H9 (cell line): ENCODE data around the gene TTC24. TPM values are rescaled to one million over a fixed set of nuclear protein-coding genes. Genes with fewer than 3 reads are reported as not detected.

Experiments used
- DNase-seq: peaks from one replicate; pipeline ENCODE4 v3.0.0-alpha.2; 2017
- H2AFZ ChIP-seq: one replicate; pipeline ENCODE4 v1.6.1; 2013; ENCODE audit warnings: mild to moderate bottlenecking, low read length, control low read depth, moderate library complexity
- H2AK5ac ChIP-seq: 2 replicates; pipeline ENCODE4 v1.6.1; 2013; ENCODE audit warnings: low read length, control low read depth, mixed read lengths; ENCODE audit not compliant: insufficient read length
- H2BK120ac ChIP-seq: one replicate; pipeline ENCODE4 v1.6.1; 2013; ENCODE audit warnings: low read depth, mild to moderate bottlenecking, low read length, control low read depth, inconsistent platforms; ENCODE audit not compliant: poor library complexity, severe bottlenecking
- H2BK12ac ChIP-seq: 2 replicates; pipeline ENCODE4 v1.6.1; 2013; ENCODE audit warnings: low read length, control low read depth, mixed read lengths, low read depth; ENCODE audit not compliant: insufficient read length
- H2BK15ac ChIP-seq: 2 replicates; pipeline ENCODE4 v1.6.1; 2013; ENCODE audit warnings: low read depth, low read length, control low read depth
- H2BK20ac ChIP-seq: one replicate; pipeline ENCODE4 v1.6.1; 2013; ENCODE audit warnings: low read depth, mild to moderate bottlenecking, low read length, control low read depth, inconsistent platforms; ENCODE audit not compliant: poor library complexity, severe bottlenecking
- H2BK5ac ChIP-seq: 2 replicates; pipeline ENCODE4 v1.6.1; 2013; ENCODE audit warnings: low read length, control low read depth, mixed read lengths; ENCODE audit not compliant: insufficient read length
- H3K14ac ChIP-seq: 2 replicates; pipeline ENCODE4 v1.6.1; 2013; ENCODE audit warnings: low read length, control low read depth; ENCODE audit not compliant: insufficient read depth
- H3K18ac ChIP-seq: 2 replicates; pipeline ENCODE4 v1.6.1; 2013; ENCODE audit warnings: low read depth, mild to moderate bottlenecking, mixed read lengths, low read length, control low read depth; ENCODE audit not compliant: insufficient read length
- H3K23ac ChIP-seq: 2 replicates; pipeline ENCODE4 v1.6.1; 2013; ENCODE audit warnings: low read length, control low read depth, mixed read lengths, low read depth; ENCODE audit not compliant: insufficient read length
- H3K23me2 ChIP-seq: 2 replicates; pipeline ENCODE4 v1.6.1; 2013; ENCODE audit warnings: low read depth, mild to moderate bottlenecking, mixed read lengths, low read length, control low read depth; ENCODE audit not compliant: insufficient read length, poor library complexity, severe bottlenecking
- H3K27ac ChIP-seq: 2 replicates; pipeline ENCODE4 v1.5.1; 2013; ENCODE audit warnings: low read length, control low read depth, mixed read lengths, low read depth; ENCODE audit not compliant: insufficient read length
- H3K27me3 ChIP-seq: 2 replicates; pipeline ENCODE4 v1.6.1; 2013; ENCODE audit warnings: low read length, control low read depth, inconsistent platforms; ENCODE audit not compliant: insufficient read depth
- H3K4ac ChIP-seq: 2 replicates; pipeline ENCODE4 v1.6.1; 2013; ENCODE audit warnings: low read depth, mild to moderate bottlenecking, control low read depth, inconsistent platforms, low read length, moderate library complexity
- H3K4me1 ChIP-seq: 2 replicates; pipeline ENCODE4 v1.6.1; 2013; ENCODE audit warnings: low read length, control low read depth, inconsistent platforms; ENCODE audit not compliant: insufficient read depth
- H3K4me2 ChIP-seq: 2 replicates; pipeline ENCODE4 v1.6.1; 2013; ENCODE audit warnings: low read length, control low read depth, mixed read lengths; ENCODE audit not compliant: insufficient read length, insufficient read depth
- H3K56ac ChIP-seq: 2 replicates; pipeline ENCODE4 v1.6.1; 2013; ENCODE audit warnings: low read depth, mild to moderate bottlenecking, mixed read lengths, low read length, control low read depth; ENCODE audit not compliant: insufficient read length
- H3K79me1 ChIP-seq: 2 replicates; pipeline ENCODE4 v1.6.1; 2013; ENCODE audit warnings: low read depth, mild to moderate bottlenecking, moderate library complexity, low read length, control low read depth, inconsistent platforms; ENCODE audit not compliant: insufficient read depth, poor library complexity, severe bottlenecking
- H3K79me2 ChIP-seq: 2 replicates; pipeline ENCODE4 v1.6.1; 2013; ENCODE audit warnings: low read length, control low read depth, inconsistent platforms; ENCODE audit not compliant: insufficient read depth
- H3K9ac ChIP-seq: 2 replicates; pipeline ENCODE4 v1.6.1; 2013; ENCODE audit warnings: low read length, control low read depth, mixed read lengths; ENCODE audit not compliant: insufficient read length; ENCODE audit errors: extremely low read depth
- H3K9me3 ChIP-seq: one replicate; pipeline ENCODE4 v1.6.1; 2013; ENCODE audit warnings: low read depth, low read length, inconsistent platforms; ENCODE audit not compliant: control insufficient read depth
- H3T11ph ChIP-seq: one replicate; pipeline ENCODE4 v1.6.1; 2013; ENCODE audit warnings: mild to moderate bottlenecking, low read length, control low read depth, inconsistent platforms
- H4K20me1 ChIP-seq: one replicate; pipeline ENCODE4 v1.6.1; 2013; ENCODE audit not compliant: control insufficient read depth, insufficient read length, insufficient read depth
- H4K5ac ChIP-seq: 2 replicates; pipeline ENCODE4 v1.6.1; 2013; ENCODE audit warnings: low read depth, mild to moderate bottlenecking, mixed read lengths, low read length, control low read depth; ENCODE audit not compliant: insufficient read length
- H4K8ac ChIP-seq: replicated peaks from 2 replicates; pipeline ENCODE4 v1.6.1; 2013; ENCODE audit warnings: low read length, control low read depth, mixed read lengths, low read depth; ENCODE audit not compliant: insufficient read length
- H4K91ac ChIP-seq: 2 replicates; pipeline ENCODE4 v1.6.1; 2013; ENCODE audit warnings: low read depth, mild to moderate bottlenecking, moderate library complexity, mixed read lengths, low read length, control low read depth; ENCODE audit not compliant: insufficient read length
- H3K27ac Mint-ChIP-seq, 3 experiments: 2 replicates in 2 of 3; 3 replicates in 1 of 3; pipeline ENCODE4 v1.8.0; 2020 to 2021; ENCODE audit warnings: mixed read lengths in 3 of 3, mild to moderate bottlenecking in 1 of 3, moderate library complexity in 1 of 3
- H3K27me3 Mint-ChIP-seq: 2 replicates; pipeline ENCODE4 v1.8.0; 2021; ENCODE audit warnings: low read depth, mild to moderate bottlenecking, moderate library complexity, mixed read lengths
- H3K36me3 Mint-ChIP-seq, 3 experiments: 2 replicates in 2 of 3; 3 replicates in 1 of 3; pipeline ENCODE4 v1.8.0; 2020 to 2021; ENCODE audit warnings: low read depth in 3 of 3, mixed read lengths in 3 of 3; ENCODE audit not compliant: insufficient read depth in 1 of 3
- H3K4me1 Mint-ChIP-seq, 2 experiments: 2 replicates each; pipeline ENCODE4 v1.8.0; 2020; ENCODE audit warnings: mixed read lengths in 2 of 2
- H3K4me3 Mint-ChIP-seq, 2 experiments: 2 replicates in 1 of 2; 3 replicates in 1 of 2; pipeline ENCODE4 v1.8.0; 2020 to 2021; ENCODE audit warnings: mild to moderate bottlenecking in 2 of 2, mixed read lengths in 2 of 2, moderate library complexity in 1 of 2
- H3K9me3 Mint-ChIP-seq, 2 experiments: 2 replicates in 1 of 2; 3 replicates in 1 of 2; pipeline ENCODE4 v1.8.0; 2020; ENCODE audit warnings: mild to moderate bottlenecking in 2 of 2, mixed read lengths in 2 of 2, moderate library complexity in 1 of 2
- WGBS: extraction: QIAGEN DNeasy Blood & Tissue Kit; methylation state at CpG from one replicate; pipeline ENCODE4 v1.1.7; 2013; ENCODE audit warnings: missing lambda C conversion rate, low lambda C conversion rate, mixed read lengths; ENCODE audit not compliant: insufficient read length; ENCODE audit errors: extremely low coverage; 5-methylcytosine and 5-hydroxymethylcytosine counted together
- long read RNA-seq: library from polyadenylated mRNA; unstranded; transcript quantifications from one replicate; pipeline ENCODE4 v2.0.0, GENCODE V29; 2020
- total RNA-seq: library from RNA; stranded (reverse); gene quantifications from 2 replicates; pipeline ENCODE4 v1.2.1, GENCODE V29; 2021
- TF ChIP-seq, protein P1 (sequence below): fragments of 200-600 bp; sonication (generic); conservative IDR thresholded peaks from 3 replicates; pipeline ENCODE4 v1.8.0; 2021; ENCODE audit warnings: antibody characterized with exemption, mild to moderate bottlenecking

Gene TTC24
- 0.26 TPM in 1 of 2 replicates, not detected in the other for total RNA-seq
- long read RNA-seq = 0 reads

DNA sequence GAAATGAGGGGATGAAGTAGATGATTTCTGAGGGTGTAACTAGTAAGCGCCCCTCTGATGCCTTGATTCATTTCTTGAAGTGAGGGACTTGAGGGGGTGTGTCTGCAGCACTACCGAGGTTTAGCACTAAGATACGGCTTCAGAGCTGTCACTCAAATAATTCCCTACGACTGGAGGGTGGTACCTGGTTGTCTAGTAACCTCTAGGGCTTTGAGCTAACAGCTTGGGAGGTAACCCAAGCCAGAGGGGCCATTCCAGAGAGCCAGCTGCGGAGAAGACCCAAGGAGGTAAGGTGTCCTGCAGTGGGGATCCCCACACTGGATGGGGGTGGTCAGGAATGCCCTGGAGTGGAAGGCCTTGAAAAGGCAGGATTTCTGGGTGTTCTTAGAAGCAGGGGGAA lies at the start of gene TTC24:
Gene TTC24, plus strand, starts transcription at position 252 of the 400 bp plus-strand sequence. CDS start 1,642 bp downstream, outside the sequence.
- H3K4ac ChIP-seq = no peak within 1 kb of the TSS
- DNase-seq = no peak
- no peak within 1 kb of the TSS for H3T11ph ChIP-seq
- H2BK20ac ChIP-seq = no peak within 1 kb of the TSS
- H3K27me3 ChIP-seq = no peaks in the 10 kb centered on the region
- no peak within 1 kb of the TSS for H3K4me2 ChIP-seq
- no peak within 1 kb of the TSS for H2BK5ac ChIP-seq
- H3K9me3 Mint-ChIP-seq = no peaks in the 10 kb centered on the region
- no peaks in the 10 kb centered on the region for H3K36me3 Mint-ChIP-seq
- H4K91ac ChIP-seq = no peak within 1 kb of the TSS
- H3K27me3 Mint-ChIP-seq = no peaks in the 10 kb centered on the region; the same call in 1 of the 2 replicates
- H3K18ac ChIP-seq = no peak within 1 kb of the TSS
- H2BK120ac ChIP-seq = no peak within 1 kb of the TSS
- no peaks in the 10 kb centered on the region for H4K20me1 ChIP-seq
- no peak within 1 kb of the TSS for H3K9ac ChIP-seq
- no peak within 1 kb of the TSS; a peak in 1 of 5 replicates for H3K4me3 Mint-ChIP-seq
- TF ChIP-seq, protein P1, sequence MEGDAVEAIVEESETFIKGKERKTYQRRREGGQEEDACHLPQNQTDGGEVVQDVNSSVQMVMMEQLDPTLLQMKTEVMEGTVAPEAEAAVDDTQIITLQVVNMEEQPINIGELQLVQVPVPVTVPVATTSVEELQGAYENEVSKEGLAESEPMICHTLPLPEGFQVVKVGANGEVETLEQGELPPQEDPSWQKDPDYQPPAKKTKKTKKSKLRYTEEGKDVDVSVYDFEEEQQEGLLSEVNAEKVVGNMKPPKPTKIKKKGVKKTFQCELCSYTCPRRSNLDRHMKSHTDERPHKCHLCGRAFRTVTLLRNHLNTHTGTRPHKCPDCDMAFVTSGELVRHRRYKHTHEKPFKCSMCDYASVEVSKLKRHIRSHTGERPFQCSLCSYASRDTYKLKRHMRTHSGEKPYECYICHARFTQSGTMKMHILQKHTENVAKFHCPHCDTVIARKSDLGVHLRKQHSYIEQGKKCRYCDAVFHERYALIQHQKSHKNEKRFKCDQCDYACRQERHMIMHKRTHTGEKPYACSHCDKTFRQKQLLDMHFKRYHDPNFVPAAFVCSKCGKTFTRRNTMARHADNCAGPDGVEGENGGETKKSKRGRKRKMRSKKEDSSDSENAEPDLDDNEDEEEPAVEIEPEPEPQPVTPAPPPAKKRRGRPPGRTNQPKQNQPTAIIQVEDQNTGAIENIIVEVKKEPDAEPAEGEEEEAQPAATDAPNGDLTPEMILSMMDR = no peak
- H3K27ac ChIP-seq = no peak within 1 kb of the TSS
- no peak within 1 kb of the TSS for H4K5ac ChIP-seq
- H3K23ac ChIP-seq = no peak within 1 kb of the TSS
- no peak within 1 kb of the TSS for H2BK12ac ChIP-seq
- H4K8ac ChIP-seq = no peak within 1 kb of the TSS
- no peaks in the 10 kb centered on the region for H3K4me1 ChIP-seq
- H3K27ac Mint-ChIP-seq = peak within 1 kb of the TSS in 1 of 3 experiments; percentile 25; a peak in 1 of 7 replicates
- no peaks in the 10 kb centered on the region for H3K79me2 ChIP-seq
- no peak within 1 kb of the TSS for H2AFZ ChIP-seq
- no peaks in the 10 kb centered on the region for H3K23me2 ChIP-seq
- no peak within 1 kb of the TSS for H3K14ac ChIP-seq
- H3K79me1 ChIP-seq = no peaks in the 10 kb centered on the region
- H2BK15ac ChIP-seq = no peak within 1 kb of the TSS
- H2AK5ac ChIP-seq = no peak within 1 kb of the TSS
- H3K56ac ChIP-seq = no peak within 1 kb of the TSS
- WGBS = no CpG with 5 or more reads among the region's 5 CpGs
- peaks cover 7 to 9% of the 10 kb centered on the region in 2 experiments for H3K4me1 Mint-ChIP-seq
- H3K9me3 ChIP-seq = no peaks in the 10 kb centered on the region
